Rectal smooth muscle tissue (tissue), 1 donor: Measurements from ENCODE around the gene FNDC3B.

Experiments
- H3K27ac ChIP-seq: one replicate; pipeline ENCODE4 v1.7.0; 2013; ENCODE audit warnings: low read depth, low read length, inconsistent platforms
- H3K27me3 ChIP-seq: one replicate; pipeline ENCODE4 v1.7.0; 2013; ENCODE audit warnings: low read length; ENCODE audit not compliant: control insufficient read depth, insufficient read depth
- H3K36me3 ChIP-seq: one replicate; pipeline ENCODE4 v1.7.0; 2013; ENCODE audit warnings: low read length; ENCODE audit not compliant: control insufficient read depth, insufficient read depth
- H3K4me1 ChIP-seq: one replicate; pipeline ENCODE4 v1.7.0; 2013; ENCODE audit warnings: low read length; ENCODE audit not compliant: control insufficient read depth, insufficient read depth
- H3K4me3 ChIP-seq: one replicate; pipeline ENCODE4 v1.7.0; 2013; ENCODE audit warnings: low read length
- H3K9ac ChIP-seq: one replicate; pipeline ENCODE4 v1.7.0; 2013; ENCODE audit warnings: low read length

Gene FNDC3B

DNA sequence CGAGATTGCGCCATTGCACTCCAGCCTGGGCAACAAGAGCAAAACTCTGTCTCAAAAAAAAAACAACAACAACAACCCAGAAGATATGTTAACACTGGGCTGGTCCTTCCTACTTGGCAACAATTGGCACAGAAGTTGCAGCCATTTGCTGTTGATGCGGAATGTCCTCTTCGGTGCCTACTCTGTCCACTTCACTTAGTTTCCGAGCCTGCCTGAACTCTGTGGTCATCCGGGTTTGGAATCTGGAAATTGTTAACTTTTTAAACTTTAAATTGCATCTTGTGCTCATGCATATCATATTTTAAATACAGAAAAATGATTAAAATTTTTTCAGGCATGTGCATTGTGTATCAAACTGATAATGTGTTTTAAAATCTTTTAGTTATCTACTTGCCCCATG lies 81.5 kb downstream of the FNDC3B start:
- Histone ChIP-seq H3K27ac (no peak overlapping the region), H3K4me1 (peaks cover 9% of the 10 kb centered on the region), H3K27me3 (no peaks in the 10 kb centered on the region), H3K36me3 (peaks cover 3% of the 10 kb centered on the region), H3K4me3 (no peak overlapping the region), H3K9ac (no peak overlapping the region)

DNA sequence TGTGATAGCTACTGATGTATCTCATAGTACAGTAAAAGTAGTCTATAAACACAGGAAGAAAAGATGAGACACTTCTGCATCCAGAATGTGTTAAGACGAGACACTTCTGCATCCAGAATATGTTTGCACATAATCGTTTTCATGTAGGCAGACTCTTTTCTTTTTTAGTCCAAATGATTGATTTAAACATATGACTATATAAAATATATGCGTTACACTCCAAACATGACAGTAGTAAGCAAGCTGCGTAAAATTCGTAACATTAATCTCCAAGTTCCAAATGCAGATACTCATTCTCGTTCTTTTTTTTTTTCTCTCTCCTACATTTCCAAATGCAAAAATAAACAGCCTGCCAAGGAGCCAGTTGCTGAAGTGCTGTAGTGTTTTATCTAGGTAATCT lies 82.6 kb downstream of the FNDC3B start:
- Histone ChIP-seq H3K36me3 (peaks cover 3% of the 10 kb centered on the region), H3K4me3 (no peak overlapping the region), H3K9ac (no peak overlapping the region), H3K27me3 (no peaks in the 10 kb centered on the region), H3K4me1 (peaks cover 12% of the 10 kb centered on the region), H3K27ac (no peak overlapping the region)

DNA sequence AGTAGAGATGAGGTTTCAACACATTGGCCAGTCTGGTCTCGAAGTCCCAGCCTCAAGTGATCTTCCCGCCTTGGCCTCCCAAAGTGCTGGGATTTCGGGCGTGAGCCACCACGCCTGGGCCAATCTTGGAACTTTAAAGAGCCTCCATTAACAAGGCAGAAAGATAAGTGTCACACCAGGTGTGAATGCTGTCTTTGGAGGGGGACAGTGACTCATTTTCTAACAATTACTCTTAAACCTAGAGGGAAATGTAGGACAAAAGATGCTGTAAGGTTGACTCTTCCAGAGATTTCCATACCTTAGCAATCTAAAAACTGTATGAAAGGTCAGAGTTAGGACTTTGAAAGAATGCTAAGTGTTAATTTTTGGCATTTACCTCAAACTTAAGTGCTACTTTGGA lies 84.9 kb downstream of the FNDC3B start:
- Histone ChIP-seq H3K9ac (no peak overlapping the region), H3K27ac (no peak overlapping the region)

DNA sequence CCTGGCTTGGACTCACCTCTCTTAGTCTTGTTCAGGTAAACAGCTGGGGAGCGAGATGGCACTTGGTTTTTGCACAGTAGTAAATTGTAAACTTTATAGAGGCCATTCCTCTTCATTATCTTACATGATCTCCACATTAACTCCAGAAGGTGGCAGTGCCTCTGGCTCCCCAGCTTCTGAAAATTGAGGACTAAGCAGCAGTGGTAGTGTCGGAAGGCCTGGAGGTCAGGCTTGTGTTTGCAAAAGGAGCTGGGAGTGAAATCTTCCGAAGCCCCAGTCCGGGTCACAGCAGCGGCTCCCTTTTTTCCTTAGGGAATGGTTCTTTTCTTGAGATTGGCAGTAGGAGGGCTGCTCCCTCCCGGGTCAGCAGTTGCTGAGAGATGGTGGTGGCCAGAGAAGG lies 85.7 kb downstream of the FNDC3B start:
- no peak overlapping the region for H3K4me3 ChIP-seq
- no peaks in the 10 kb centered on the region for H3K27me3 ChIP-seq
- peak overlapping the region; percentile 65 for H3K27ac ChIP-seq
- no peaks in the 10 kb centered on the region for H3K36me3 ChIP-seq
- peaks cover 21% of the 10 kb centered on the region for H3K4me1 ChIP-seq
- no peak overlapping the region for H3K9ac ChIP-seq

More for the DNA sequence above, 84.9 kb downstream of the FNDC3B start:
- H3K4me3 ChIP-seq, result no peak overlapping the region
- no peaks in the 10 kb centered on the region for H3K27me3 ChIP-seq
- H3K36me3 ChIP-seq, result no peaks in the 10 kb centered on the region
- H3K4me1 ChIP-seq, result peaks cover 19% of the 10 kb centered on the region

DNA sequence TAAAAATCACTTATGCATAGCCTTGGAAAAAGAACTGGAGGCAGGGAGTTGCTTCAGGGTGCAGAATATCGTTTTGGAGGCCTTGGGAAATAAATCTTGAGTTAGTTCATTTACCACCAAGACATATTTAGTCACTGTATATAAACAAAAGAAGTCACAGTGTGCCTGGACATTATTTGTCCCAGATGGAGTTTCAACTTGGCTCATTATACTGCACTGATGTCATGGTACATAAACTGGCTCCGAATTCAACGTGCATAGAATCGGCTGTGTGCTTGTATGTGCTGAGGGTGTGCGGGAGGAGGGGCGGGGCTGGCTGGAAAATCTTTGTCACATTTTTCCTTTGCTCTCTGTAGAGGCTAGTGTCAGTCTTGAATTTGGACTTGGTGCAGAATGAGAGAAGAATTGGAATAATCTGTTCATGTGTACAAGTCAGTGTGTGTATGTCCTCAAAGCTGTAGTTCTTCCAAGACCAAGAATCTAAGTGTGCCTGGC lies 86.6 kb downstream of the FNDC3B start:
- Histone ChIP-seq H3K9ac (no peak overlapping the region), H3K27ac (peak overlapping the region; percentile 65), H3K4me3 (no peak overlapping the region), H3K27me3 (no peaks in the 10 kb centered on the region), H3K4me1 (peaks cover 22% of the 10 kb centered on the region), H3K36me3 (no peaks in the 10 kb centered on the region)

DNA sequence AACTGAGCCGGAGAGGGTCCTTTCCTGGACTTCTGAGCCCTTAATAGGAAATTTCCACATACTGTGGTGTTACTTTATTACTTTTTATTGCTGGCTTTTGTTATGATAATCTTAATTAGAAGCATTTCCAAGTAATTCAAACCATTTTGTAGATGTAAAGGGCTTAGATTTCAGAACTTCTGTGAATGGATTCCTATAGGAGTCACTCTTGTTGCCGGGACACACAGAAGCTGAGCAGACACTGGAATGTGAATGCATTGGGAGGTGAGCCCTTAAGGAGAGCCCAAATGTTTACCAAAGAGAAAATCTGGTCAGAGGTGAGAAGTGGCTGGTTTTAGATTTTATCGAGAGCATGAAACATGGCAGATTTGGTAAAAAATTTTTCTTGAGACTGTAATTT lies 87.4 kb downstream of the FNDC3B start:
- H3K36me3 ChIP-seq, result no peaks in the 10 kb centered on the region
- H3K9ac ChIP-seq, result no peak overlapping the region
- peak overlapping the region; percentile 65 for H3K27ac ChIP-seq
- peaks cover 22% of the 10 kb centered on the region for H3K4me1 ChIP-seq
- no peak overlapping the region for H3K4me3 ChIP-seq
- no peaks in the 10 kb centered on the region for H3K27me3 ChIP-seq

DNA sequence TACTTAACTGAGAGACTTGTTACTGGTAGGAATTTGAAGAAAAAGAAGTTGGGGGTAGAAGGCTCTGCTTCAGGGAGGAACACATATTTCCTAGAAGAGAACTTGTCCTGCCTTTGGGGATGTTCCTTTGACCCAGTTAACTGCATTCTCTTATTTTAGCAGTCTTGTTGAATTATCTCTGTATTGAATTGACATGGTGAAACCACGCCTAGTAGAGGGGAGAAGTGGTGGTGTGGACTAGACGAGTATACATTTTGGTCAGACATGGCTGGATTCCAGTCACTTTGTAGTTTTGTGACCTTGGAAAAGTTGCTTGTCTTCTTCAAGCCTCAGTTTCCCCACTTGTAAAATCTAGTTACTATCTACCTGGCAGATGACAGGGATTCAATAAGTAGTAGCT lies 87.8 kb downstream of the FNDC3B start:
- H3K4me1 ChIP-seq, result peaks cover 22% of the 10 kb centered on the region
- peak overlapping the region; percentile 65 for H3K27ac ChIP-seq
- H3K36me3 ChIP-seq, result no peaks in the 10 kb centered on the region
- H3K4me3 ChIP-seq, result no peak overlapping the region
- no peak overlapping the region for H3K9ac ChIP-seq
- no peaks in the 10 kb centered on the region for H3K27me3 ChIP-seq

DNA sequence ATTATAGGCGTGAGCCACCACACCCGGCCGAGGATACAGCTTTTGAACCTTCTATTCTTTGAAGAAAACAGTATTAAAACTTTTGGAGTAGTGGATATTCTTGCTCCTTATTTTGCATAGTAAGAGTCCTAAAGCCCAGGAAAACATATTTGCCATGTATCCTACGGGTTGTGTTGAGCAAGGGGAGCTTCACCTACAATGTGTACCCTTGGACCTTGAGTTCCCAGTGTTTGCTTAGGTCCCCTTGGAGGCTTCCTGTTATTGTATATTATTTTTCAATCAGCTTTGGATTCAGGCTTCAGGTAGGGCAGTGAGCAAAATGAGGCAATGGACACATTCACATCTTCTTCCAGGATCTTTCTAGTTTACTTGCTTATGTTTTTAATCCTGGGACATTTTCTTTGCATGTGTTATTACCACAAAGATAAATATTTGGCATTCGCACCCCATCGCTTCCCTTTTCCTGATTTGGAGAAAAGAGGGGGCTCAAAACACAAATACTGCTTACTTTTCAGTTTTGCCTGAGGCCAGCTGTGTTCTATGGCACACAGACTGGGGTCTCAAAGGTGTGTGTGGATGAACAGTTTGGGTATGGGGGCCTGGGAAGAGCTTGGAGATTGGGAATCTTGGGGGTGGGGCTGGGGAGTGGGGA lies 88.7 kb downstream of the FNDC3B start:
- no peak overlapping the region for H3K4me3 ChIP-seq
- no peaks in the 10 kb centered on the region for H3K36me3 ChIP-seq
- no peaks in the 10 kb centered on the region for H3K27me3 ChIP-seq
- H3K4me1 ChIP-seq, result peaks cover 19% of the 10 kb centered on the region
- peak overlapping the region; percentile 7 for H3K27ac ChIP-seq
- no peak overlapping the region for H3K9ac ChIP-seq

DNA sequence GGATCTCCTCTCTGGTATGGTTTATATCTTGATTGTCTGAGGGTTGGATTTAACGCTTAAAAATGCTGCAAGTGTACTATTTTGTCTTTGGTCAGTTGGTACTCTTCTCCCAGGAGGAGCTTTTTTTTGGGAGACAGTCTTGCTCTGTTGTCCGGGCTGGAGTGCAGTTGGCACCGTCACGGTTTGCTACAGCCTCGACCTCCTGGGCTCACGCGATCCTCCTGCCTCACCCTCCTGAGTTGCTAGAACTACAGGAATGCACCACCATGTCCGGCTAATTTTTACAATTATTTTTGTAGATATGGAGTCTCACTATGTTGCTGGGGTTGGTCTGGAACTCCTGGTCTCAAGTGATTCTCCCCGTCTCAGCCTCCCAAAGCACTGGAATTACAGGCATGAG lies 89.5 kb downstream of the FNDC3B start:
- peaks cover 19% of the 10 kb centered on the region for H3K4me1 ChIP-seq
- H3K4me3 ChIP-seq, result no peak overlapping the region
- no peak overlapping the region for H3K9ac ChIP-seq
- H3K27ac ChIP-seq, result peak overlapping the region; percentile 40
- no peaks in the 10 kb centered on the region for H3K36me3 ChIP-seq
- no peaks in the 10 kb centered on the region for H3K27me3 ChIP-seq

DNA sequence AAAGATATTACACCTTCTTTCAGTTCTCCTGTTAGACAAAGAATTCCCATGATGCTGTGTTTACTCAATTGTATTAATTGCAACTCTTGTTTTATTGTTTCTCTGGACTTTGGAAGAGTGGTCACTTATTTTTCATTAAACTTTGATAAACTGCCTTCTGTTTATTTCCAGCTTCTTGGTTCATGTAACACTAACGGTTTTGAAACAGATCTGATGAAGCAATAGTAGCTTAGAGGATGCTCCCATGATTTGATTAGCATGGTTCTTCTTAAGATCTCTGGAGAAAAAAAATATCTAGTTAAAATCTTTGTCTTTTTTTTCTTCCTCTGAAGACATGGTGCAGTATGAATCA lies 90.1 kb downstream of the FNDC3B start:
- no peak overlapping the region for H3K4me3 ChIP-seq
- no peak overlapping the region for H3K27ac ChIP-seq
- no peaks in the 10 kb centered on the region for H3K27me3 ChIP-seq
- H3K36me3 ChIP-seq, result no peaks in the 10 kb centered on the region
- H3K9ac ChIP-seq, result no peak overlapping the region
- H3K4me1 ChIP-seq, result peaks cover 19% of the 10 kb centered on the region

DNA sequence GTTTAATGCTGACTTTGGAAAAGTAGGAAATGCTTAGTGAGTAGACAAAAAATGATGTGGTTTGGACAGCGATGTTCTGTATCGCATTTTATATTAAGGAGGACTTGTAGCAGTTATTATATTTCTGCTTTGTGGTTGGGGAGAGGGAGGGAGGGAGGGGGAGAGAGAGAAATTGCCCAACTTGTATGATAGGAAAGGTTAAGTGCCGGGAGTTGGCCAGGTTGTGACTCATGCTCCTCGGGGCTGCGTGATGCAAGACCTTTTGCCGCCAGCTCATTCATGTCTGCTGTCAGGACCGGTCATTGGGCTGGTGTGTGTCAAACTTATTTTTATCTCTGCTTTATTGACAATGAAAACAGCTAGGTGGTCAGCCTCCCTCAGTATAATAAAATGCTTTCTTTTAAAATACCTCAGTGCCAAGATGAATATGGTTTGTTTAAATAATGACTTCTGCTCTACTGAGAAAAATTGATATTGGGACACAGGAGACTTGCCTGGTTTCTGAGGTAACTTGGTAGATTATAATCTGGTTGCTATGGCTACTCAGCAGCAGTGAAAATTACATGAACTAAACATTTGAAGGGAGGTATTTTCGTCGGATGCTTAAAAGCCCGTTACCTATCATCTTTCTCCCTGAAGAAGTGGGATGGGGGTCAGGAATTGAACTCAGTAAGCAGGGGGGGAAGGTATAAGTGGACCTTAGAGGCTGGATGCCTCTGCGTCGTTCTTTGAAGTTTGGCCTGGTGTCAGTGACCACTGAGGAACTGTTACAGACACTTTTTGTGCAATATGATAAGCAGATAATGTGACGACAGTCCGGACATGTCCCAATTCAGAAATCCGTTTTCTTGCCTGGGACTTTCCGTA lies 90.7 kb downstream of the FNDC3B start:
- Histone ChIP-seq H3K36me3 (no peaks in the 10 kb centered on the region), H3K9ac (no peak overlapping the region), H3K4me3 (no peak overlapping the region), H3K4me1 (peaks cover 21% of the 10 kb centered on the region), H3K27me3 (no peaks in the 10 kb centered on the region), H3K27ac (peak overlapping the region; percentile 60)

DNA sequence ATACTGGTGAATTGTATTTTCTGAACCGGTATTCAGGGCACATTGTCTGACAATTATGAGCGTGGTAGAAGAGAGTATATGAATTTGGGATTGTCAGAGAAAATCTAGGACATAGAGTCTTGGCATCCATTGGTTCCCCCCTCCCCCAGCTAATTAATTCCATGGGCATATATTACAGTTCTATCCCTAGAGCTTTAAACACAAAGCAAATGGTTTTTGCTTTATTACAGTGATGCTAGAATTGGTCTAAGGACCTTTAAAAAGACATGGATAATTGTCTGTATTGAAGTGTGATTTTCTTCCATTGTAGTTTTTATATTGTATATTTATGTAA lies 91.3 kb downstream of the FNDC3B start:
- Histone ChIP-seq H3K27me3 (no peaks in the 10 kb centered on the region), H3K36me3 (no peaks in the 10 kb centered on the region), H3K9ac (no peak overlapping the region), H3K4me1 (peaks cover 16% of the 10 kb centered on the region), H3K27ac (peak overlapping the region; percentile 60), H3K4me3 (no peak overlapping the region)

DNA sequence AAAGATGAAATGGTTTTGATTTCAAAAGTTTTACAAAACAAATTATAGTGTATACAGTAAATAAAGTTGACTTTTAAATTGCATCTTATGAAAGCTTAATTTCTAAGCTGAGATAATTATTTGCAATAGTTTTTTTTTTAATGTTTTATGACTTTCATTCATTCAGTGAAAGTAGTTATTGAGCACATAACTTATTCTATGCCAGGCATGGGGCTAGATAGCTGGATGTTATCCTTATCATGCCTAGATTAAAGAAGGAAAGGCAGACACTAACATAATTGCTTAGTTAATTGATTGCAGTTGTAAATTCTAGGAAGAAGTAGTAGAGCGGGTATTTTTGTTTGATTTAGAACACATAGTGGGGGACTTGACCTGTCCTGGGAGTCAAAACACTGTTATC lies 92.4 kb downstream of the FNDC3B start:
- Histone ChIP-seq H3K27ac (no peak overlapping the region), H3K27me3 (no peaks in the 10 kb centered on the region), H3K4me3 (no peak overlapping the region), H3K9ac (no peak overlapping the region), H3K4me1 (peaks cover 14% of the 10 kb centered on the region), H3K36me3 (no peaks in the 10 kb centered on the region)
